ENCODE data around the gene FRAS1.
"Not testable (repeated sequence)": the region's sequence is repeated elsewhere in the genome, so short reads cannot be mapped to it uniquely, and the experiment has no call there.

FRAS1 gene, protein sequence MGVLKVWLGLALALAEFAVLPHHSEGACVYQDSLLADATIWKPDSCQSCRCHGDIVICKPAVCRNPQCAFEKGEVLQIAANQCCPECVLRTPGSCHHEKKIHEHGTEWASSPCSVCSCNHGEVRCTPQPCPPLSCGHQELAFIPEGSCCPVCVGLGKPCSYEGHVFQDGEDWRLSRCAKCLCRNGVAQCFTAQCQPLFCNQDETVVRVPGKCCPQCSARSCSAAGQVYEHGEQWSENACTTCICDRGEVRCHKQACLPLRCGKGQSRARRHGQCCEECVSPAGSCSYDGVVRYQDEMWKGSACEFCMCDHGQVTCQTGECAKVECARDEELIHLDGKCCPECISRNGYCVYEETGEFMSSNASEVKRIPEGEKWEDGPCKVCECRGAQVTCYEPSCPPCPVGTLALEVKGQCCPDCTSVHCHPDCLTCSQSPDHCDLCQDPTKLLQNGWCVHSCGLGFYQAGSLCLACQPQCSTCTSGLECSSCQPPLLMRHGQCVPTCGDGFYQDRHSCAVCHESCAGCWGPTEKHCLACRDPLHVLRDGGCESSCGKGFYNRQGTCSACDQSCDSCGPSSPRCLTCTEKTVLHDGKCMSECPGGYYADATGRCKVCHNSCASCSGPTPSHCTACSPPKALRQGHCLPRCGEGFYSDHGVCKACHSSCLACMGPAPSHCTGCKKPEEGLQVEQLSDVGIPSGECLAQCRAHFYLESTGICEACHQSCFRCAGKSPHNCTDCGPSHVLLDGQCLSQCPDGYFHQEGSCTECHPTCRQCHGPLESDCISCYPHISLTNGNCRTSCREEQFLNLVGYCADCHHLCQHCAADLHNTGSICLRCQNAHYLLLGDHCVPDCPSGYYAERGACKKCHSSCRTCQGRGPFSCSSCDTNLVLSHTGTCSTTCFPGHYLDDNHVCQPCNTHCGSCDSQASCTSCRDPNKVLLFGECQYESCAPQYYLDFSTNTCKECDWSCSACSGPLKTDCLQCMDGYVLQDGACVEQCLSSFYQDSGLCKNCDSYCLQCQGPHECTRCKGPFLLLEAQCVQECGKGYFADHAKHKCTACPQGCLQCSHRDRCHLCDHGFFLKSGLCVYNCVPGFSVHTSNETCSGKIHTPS (N-terminal part only)

DNA sequence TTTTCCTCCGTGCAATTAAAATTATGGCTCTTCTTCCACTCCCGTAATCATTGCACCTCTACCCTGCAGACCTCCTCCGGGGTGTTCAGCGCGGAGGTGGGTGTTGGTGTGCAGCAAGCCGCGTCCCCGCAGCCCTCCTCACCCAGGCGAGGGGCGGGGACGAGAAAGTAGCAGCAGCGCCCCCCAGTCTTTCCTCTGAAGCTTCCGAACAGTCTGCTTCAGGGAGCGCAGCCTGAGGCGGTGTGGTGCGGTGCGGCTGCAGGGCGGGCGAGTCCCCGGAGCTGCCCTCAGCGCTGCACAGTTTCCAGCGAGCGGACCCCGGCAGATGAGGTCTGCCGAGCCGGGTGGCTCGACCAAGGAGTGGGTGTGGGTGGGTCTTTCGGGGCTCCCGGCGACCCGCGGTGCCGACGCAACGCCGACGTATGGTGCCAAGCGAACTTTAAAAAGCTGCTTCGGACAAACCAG is at the start of gene FRAS1:
FRAS1 (plus strand) TSS at position 189 of the 465 bp plus-strand sequence. CDS start 687 bp downstream, outside the sequence.
- no peak for DNase-seq

DNA sequence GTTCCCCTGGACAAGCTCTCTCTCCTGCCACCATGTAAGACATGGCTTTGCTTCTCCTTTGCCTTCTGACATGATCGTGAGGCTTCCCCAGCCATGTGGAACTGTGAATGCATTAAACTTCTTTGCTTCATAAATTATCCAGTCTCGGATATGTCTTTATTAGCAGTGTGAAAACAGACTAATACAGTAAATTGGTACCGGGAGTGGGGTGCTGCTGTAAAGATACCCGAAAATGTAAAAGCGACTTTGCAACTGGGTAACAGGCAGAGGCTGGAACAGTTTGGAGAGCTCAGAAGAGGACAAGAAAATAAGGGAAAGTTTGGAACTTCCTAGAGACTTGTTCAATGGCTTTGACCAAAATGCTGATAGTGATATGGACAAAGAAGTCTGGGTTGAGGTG is 46.1 kb upstream of the FRAS1 start:
- not testable (repeated sequence) for DNase-seq

DNA sequence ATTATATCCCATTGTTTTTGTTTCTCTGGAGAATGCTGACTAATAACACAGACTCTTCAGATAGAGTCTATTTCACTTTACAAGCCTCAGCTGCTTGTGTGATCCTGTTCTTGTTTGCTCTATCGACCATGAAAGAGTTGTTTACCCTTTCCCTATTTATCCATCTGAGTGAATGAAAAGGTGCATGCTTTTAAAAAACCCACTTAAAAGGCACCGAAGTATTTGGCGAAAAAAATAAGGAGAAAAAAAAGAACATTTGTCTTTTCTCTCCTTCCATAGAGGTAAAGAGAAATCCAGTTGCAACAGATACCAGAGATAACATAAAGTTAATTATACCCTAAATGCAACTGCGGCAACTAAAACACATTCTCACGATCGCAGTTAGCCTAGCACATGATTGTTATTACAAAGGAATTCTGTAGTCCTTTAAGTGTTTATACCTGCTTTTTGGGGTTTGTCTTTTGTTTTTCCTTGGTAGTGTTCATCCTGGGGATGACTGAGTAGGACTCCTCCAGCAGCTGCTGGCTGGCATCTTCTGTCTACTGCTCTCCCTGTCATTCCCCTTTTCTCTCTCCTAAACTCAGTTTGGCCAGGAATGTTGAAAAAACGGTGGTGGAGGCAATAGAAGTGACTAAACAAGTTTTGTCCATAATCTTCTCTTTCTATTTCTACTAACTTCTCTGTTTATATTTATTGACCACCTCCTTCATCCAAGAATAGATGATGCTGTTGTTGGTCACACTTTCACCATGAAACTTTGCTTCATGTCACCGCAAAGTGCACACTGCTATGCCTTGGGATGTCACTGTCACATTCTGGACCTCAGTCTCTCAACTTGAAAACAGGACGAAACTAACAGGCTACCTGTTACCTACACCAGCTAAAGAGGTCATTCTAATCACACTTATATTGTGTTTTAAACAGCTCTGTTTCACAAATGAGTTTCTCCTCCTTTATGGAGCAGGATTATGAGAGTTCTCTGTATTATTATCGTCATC is 41.9 kb upstream of the FRAS1 start:
- DNase-seq = no peak

DNA sequence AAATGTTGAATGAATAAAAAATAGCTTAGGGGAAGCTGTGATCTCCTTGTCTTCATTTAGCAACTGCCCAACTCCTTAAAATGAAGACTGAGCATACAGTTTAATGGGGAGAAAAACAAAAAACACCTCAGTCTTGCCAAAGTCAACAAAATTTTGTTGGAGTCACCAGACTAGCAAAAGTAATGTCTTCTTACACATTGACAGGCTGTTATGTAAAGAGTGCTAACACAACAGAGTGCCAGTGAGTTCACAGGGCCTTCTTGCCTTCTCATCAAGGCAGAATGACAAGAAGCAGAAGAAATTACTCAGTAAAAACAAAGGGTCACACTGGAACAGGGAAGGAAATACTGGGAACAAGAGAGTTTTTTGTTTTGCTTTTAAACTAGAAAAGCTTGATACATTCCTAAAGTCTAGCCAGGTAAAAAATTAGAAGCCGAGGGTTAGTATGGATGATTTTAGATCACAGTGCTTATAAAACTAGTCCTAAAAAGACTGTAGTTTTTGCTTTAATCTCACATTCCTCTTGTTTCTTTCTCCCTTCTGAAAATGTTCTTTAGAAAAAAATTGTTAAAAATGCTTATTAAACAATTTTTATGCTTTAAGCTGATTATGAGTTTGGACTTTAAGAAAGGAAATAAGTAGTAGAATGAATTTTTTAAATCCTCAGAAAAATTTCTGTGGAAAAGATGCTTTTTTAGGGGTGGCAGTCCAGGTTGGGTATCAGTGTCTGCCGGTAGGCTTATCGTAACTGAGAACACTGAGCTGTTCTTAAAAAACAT is 38.7 kb upstream of the FRAS1 start:
- no peak for DNase-seq

DNA sequence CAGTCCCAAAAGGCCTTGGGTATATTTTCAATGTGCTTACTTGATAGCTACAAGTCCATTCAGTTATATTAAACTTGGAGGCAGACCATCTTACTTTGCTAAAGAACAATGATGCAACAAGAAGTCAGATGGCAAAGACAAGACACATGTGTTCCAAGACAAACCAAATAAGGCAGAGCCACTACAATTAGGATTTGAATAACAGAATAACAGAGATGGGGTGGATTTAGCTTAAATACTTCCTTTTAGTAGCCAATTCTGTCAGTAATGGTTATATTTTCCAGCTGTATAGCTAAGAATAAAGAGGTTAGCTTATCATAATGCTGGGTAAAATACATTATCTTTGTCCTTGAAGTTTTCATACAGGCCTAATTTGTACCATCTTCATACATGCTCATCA is 37.7 kb upstream of the FRAS1 start:
- DNase-seq = no peak

DNA sequence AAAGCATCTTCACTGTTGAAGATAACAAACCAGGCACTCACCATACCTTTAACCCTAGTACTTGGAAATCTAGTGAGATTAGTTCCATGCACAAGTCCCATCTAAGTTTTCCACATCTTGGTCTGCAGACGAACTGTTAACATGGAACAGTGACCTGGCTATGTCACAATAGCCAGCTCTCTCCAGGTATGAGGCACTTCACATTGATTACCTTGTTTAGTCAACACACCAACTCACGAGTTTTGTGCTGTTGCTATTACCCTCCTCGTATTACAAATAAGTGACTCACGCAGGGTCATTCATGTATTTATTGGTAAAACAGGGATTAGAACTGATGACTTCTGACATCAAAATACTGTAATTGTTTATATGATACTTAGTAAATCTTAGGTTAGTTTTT is 36.4 kb upstream of the FRAS1 start:
- no peak for DNase-seq

DNA sequence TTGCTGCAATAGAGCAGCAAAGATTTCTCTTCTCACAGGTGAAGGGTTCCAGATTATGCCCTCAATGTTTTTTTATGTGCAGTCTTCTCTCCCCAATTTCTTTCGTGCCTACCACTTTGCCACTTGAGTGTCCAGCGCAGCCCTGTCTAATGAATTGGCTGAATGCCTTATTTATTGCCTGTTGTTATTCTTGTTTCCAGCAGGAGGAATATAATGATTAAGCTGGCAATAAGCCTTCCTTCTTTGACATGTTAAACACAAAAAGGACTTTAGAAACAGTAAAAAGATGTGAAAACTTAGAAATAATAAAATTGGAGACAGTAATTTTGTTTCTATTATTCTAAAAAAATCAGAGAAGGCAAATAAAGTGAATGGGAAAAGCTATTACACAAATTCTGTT is 34.6 kb upstream of the FRAS1 start:
- DNase-seq = no peak

DNA sequence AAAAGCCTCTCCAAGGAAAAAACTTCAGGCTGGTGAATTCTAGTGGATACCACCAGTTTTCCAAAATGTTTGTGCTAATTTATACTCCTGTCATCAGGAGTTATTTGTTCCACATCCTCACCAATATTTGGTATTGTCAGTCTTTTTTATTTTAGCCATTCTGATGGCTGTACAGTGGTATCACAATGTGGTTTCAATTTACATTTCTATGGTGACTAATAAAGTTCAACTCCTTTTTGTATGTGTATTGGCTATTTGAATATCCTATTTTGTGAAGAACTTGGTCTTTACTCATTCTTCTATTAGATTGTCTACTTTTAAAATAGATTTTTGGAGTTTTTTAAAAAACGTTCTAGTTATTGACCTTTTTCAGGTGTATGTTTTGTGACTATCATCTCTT is 33.0 kb upstream of the FRAS1 start:
- no peak for DNase-seq

DNA sequence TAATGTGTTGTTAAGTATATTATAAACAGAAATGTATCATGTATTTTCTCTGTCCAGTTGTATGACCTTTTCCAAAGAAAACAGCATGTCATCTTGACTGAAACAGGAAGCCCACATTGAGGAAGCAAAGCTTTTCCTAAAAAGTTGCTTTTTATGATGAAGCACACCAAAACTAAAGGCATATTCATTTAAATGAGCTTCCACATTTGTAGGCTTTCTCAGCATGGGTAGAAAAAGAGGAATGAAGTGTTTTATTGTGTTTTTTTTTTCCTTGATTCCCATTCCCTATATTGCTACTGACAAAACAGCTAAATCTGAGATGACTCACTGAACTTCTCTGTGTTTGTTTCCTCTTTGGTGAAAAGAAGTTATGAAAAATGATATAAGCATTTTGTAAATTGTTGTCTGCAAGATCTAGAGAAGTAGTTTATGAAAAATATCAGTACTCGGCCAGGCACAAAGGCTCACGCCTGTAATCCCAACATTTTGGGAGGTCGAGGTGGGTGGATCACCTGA is 32.5 kb upstream of the FRAS1 start:
- DNase-seq = no peak

DNA sequence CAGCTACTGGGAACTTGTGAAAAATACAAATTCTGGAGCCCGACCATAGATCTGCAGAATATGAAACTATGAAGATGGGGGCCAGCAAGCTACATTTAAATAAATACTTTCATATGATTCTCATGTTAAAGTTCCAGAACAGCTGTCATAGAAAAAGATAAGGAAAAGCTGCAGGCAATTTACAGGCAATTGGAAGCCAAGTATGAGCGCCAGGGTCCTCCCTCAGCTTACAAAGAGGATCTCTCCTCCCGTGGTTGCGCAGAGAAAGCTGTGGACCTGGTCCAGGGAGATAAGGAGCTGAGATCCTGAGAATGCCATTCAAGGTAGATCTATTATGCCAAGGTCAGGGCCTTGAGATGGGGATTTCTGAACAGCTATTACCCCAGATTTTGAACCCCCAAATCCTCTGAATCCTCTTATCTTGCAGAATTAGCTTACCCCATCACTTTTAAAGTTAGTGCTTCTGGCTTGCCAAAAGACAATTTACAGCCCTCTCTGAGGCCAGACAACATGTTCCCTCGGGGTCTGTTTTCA is 25.6 kb upstream of the FRAS1 start:
- no peak for DNase-seq

DNA sequence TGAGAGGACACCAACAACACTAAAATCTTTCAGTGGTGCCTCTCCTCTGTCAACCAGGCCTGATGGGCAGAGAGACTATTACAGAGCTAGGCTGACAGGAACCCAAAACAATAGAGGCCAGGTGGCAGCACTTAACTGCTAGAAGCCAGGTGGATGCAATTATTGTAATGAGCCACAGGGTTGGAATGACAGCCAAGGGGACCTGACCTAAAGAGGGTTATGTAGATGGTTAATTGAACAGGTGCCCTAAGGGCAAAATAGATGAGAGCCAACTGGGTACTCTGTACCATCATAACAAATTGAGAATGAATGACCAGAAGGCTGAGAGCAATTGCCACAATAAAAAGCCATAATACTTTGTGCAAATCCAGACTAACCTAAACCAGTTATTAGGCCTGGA is 24.7 kb upstream of the FRAS1 start:
- no peak for DNase-seq

DNA sequence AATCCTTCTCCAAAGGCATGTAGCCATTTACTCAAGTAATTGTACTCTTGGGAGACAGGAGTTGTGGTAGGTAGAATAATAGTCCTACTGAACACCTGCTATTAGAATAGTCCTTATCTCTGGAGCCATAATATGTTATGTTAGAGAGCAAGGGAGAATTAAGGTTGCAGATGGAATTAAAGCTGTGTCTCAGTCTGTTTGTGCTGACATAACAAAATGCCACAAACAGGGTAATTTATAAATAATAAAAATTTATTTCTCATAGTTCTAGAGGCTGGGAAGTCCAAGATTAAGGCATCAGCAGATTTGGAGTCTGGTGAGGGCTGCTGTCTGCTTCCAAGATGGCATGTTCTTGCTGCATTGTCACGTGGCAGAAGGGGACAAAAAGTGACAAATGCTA is 24.2 kb upstream of the FRAS1 start:
- no peak for DNase-seq

DNA sequence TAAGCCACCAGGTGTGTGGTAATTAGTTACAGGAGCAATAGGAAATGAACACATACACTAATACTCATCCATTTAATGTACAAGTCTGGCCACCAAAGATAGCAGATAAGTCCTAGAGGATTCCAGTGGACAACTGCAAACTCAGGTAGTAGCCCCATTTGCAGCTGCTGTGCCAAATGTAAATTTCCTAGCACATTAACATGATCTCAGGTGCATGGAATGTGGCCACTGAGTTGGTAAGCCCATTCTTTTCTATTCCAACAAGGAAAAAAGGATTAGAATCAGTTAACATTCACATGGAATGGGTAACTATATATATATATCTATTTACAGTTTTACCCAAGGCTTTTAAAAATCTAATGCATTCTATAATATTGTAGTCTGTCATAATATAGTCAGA is 23.3 kb upstream of the FRAS1 start:
- DNase-seq = no peak

DNA sequence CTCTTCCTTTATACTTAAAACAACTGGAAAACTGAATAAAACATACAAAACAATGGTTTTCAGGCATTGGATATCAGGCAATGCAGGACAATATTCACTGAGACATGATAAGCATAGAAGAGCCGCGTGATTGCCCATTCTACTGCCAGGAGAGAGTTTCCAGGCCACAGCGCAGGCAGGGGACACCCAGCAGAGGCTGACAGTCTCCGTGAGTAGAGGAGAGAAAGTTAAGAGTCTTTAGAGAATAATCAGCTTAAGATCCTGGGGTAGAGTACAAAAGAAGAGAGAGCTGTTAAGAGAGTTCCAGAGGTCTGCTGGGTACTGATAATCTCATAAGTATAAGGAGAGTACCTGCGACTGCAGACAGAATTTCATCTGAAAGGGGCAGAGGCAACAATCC is 18.4 kb upstream of the FRAS1 start:
- DNase-seq = no peak

DNA sequence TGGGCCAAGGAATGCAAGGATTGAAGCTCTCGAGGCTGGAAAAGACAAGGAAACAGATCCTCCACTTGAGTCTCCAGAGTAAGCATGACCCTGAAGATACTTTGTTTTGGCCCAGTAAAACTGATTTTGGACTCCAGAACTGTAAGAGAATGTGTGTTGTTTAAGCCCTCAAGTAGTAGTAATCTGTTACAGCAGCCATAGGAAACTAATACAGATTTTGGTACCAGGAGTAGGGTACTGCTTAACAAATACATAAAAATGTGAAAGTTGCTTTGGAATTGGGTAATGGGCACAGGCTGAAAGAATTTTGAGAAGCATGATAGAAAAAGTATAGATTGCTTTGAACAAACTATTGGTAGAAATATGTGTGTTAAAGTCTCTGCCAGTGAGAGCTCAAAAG is 17.4 kb upstream of the FRAS1 start:
- DNase-seq = no peak

DNA sequence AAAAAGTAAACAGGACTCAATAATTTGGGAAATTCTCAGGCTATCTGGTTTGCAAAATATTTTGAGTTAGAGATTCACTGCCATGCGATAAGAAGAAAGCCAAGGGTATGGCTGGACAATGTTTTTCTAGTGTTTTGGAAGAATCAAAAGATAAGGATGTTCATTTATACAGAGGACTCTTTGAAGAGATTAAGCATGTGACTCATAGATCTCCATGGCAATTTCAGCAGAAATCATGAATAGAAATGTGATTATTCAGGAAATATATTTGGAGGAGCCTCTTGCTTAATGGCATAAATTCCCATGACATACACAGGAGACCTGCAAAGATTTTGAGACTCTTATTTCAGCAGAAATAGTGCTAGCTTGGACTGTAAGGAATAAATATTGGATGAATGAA is 16.7 kb upstream of the FRAS1 start:
- DNase-seq = no peak

DNA sequence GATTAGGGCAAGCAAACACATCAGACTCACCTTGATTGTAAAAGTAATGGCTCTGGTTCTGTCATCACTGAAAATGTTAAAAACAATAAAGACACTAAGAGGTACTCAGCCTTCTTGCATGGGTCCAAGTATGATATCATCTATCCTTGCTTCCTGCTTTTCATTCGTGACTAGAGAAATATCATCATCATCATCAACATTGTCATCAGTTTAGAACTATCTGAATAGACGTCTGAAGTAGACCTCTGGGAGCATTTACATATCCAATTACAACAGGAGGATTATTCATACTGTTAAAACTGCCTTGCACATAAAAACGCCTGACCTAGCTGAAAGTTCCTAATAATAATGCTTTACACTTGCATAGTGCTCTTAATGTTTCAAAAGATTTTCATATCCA is 9.8 kb upstream of the FRAS1 start:
- DNase-seq = no peak

DNA sequence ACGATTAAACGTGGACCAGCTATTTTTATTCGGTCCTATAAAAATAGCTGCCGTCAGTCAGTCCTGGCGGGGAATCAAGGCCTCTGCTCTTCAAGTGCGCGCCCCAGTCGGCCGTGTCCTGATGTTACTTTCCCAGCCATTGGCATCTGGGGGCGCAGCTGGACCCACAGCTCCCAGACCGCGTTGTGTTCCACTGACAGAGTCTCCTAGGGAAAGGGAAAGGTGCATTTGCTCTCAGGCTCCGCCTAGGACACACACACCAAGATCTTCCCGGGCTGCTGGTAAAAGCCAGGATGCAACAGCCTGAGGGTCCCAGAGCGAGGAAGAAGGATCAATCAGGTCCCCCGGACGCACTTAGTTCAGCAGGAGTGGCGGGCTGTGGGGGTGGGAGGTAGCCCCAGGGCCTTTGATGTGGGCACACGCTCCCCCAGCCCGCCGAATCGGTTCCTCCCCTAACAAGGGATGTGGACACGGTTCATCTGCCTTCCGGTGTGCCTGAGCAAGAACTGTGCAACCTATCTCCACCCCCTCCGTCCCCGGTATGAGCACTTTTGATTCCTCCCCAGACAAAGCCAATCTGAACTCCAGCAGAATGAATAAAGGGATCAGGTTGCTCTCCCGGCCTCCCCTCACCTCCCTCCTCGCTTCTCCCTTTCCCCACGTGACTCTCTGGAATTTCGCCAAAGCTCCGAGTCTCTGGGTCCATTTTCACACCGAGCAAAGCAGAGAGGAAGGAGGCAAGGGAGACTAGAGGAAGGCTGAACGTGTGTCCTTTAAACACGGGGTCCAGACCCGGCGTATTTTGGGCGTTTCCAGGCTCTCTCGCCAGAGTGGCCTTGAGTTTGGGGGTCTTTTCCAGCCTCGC is 626 bp upstream of the FRAS1 start:
- DNase-seq = no peak

DNA sequence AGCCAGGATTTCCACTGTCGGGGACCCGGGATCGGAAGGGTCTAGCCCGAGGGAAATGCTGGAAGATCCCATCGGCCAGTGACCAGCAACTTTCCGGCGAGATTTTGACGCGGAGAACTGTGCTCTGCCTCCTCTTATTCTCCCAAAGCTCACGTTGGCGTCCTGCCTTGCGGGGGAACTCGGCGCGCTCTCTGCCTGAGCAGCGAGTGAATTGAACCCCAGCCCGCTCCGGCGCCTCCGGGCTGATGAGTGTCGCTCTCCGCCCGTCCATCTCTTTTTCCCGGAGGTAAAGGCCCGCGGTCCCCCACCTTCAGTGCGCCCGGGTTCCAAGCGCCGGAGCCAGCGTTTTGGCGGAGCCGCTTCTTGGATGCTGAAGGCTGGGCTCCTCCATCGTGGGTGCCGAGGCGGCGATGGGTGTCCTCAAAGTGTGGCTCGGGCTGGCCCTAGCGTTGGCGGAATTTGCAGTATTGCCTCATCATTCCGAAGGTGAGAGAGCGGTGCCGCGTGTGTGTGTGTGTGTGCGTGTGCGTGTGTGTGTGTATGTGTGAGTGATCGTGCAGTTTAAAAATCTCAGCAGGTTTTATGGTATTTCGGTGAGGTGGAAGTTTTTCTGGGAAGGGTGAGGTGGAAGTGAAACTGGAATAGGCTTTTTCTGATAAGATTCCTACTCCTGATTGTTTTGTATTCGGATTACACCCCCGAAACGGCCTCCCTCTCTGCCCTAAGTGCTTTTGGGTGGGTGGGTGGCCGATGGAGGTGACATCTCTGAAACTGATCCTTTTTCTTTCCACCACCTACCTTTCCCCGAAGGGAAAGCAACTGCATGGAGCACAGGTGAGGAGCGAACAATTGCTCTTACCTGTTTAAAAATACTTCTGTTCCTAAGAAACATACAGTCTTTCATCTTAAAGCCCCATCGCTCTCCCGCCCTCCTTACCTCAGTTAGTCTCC is 752 bp downstream of the FRAS1 start:
- no peak for DNase-seq
